Coronary artery (tissue), 2 donors: ENCODE measurements around the gene SH3RF1.
A peak's percentile ranks its signal among the peaks of the same experiment; 100 is the strongest.

Source experiments
- DNase-seq: peaks from one replicate; pipeline ENCODE4 v3.0.0-alpha.2; 2017; ENCODE audit warnings: low spot score
- H3K27ac ChIP-seq, 2 donors: fragments of 200-600 bp; sonication (generic); one replicate each; pipeline ENCODE4 v1.5.1; 2016 to 2019
- H3K4me3 ChIP-seq: fragments of 200-600 bp; sonication (generic); 2 replicates; pipeline ENCODE4 v1.5.1; 2016; ENCODE audit warnings: mild to moderate bottlenecking, moderate library complexity
- CTCF ChIP-seq: fragments of 200-600 bp; sonication (generic); IDR thresholded peaks from one replicate; pipeline ENCODE4 v1.5.1; 2019; ENCODE audit warnings: antibody characterized with exemption

The SH3RF1 gene

GRCh38 chr4:169092889-169093522 lies 177.8 kb downstream of the SH3RF1 start:
- no peak overlapping the region for H3K4me3 ChIP-seq
- no peak for DNase-seq
- TF ChIP-seq CTCF: no peak
- H3K27ac ChIP-seq: no peak overlapping the region

- DNase-seq: no peak
- Histone ChIP-seq H3K4me3 (no peak overlapping the region), H3K27ac (no peak overlapping the region)
- no peak for TF ChIP-seq CTCF
These were observed 180.1 kb downstream of the SH3RF1 start for GRCh38 chr4:169090484-169091215.

- no peak for DNase-seq
- no peak overlapping the region for H3K4me3 ChIP-seq
- H3K27ac ChIP-seq: no peak overlapping the region
- no peak for TF ChIP-seq CTCF
These were observed 181.8 kb downstream of the SH3RF1 start for GRCh38 chr4:169089004-169089403.

GRCh38 chr4:169084954-169085353 lies 185.8 kb downstream of the SH3RF1 start:
- Histone ChIP-seq H3K27ac (no peak overlapping the region), H3K4me3 (no peak overlapping the region)
- no peak for TF ChIP-seq CTCF
- DNase-seq: no peak

- DNase-seq: no peak
- peak overlapping the region; percentile 32 to 83 for H3K27ac ChIP-seq
- no peak for TF ChIP-seq CTCF
- peak overlapping the region; percentile 47 for H3K4me3 ChIP-seq
These were observed 189.8 kb downstream of the SH3RF1 start for GRCh38 chr4:169080981-169081380.

GRCh38 chr4:169079942-169080827 lies 190.6 kb downstream of the SH3RF1 start:
- H3K4me3 ChIP-seq: peak overlapping the region; percentile 47
- H3K27ac ChIP-seq: peak overlapping the region; percentile 32 to 83
- DNase-seq: no peak
- TF ChIP-seq CTCF: no peak
